HL-60 (cell line): ENCODE data around the gene TNXB.

Experiments used
- DNase-seq, 2 experiments: peaks; one replicate each; pipeline ENCODE4 v3.0.0-alpha.2; 2010 to 2020; ENCODE audit warnings: low read depth in 1 of 2, low spot score in 1 of 2
- H3K27ac ChIP-seq: fragments of 250-450 bp; sonication (Bioruptor Pico); replicated peaks from 2 replicates; pipeline ENCODE4 v1.5.1; 2020; ENCODE audit warnings: mild to moderate bottlenecking, moderate library complexity
- H3K27me3 ChIP-seq: fragments of 250-450 bp; sonication (Bioruptor Pico); 2 replicates; pipeline ENCODE4 v1.5.1; 2021; ENCODE audit warnings: mild to moderate bottlenecking, moderate library complexity; ENCODE audit not compliant: insufficient read depth, poor library complexity, severe bottlenecking
- H3K4me3 ChIP-seq: replicated peaks from 2 replicates; pipeline ENCODE4 v1.5.1; 2011; ENCODE audit warnings: mild to moderate bottlenecking, control low read depth, low read length; ENCODE audit not compliant: insufficient read depth
- GABPA ChIP-seq: IDR thresholded peaks from 2 replicates; pipeline ENCODE4 v1.6.1; 2012; ENCODE audit warnings: low read depth
- POLR2AphosphoS5 ChIP-seq: IDR thresholded peaks from 2 replicates; pipeline ENCODE4 v1.6.1; 2012; ENCODE audit warnings: low read depth
- REST ChIP-seq: IDR thresholded peaks from 2 replicates; pipeline ENCODE4 v1.6.1; 2012; ENCODE audit warnings: low read depth; ENCODE audit not compliant: insufficient replicate concordance
- SPI1 ChIP-seq: IDR thresholded peaks from 2 replicates; pipeline ENCODE4 v1.6.1; 2012; ENCODE audit warnings: low read depth, mild to moderate bottlenecking, borderline replicate concordance
- TF ChIP-seq, protein P1 (sequence below): IDR thresholded peaks from one replicate; pipeline ENCODE4 v1.5.1; 2011; ENCODE audit warnings: low read length, control low read depth, inconsistent platforms; ENCODE audit not compliant: insufficient read depth

Gene TNXB

DNA sequence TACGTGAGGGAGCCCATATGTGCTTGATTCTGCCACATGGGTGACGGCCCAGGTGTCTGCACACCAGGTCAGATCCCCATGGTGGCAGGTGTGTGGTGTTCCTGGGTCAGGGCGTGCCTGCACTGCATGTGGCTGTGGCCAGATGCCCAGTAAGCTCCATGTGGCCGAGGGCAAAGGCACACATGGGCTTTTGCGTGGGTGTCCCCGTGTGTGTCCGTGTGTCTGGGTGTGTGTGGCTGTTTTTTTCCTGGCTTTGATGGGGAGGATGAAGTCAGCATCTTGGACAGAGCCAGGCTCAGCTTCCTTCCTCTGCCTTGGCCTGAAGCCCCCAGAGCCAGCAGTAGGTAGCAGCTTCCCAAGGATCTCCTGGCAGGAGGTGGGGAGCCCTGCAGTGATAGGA, 1.5 kb upstream of the TNXB start:
- Histone ChIP-seq H3K27me3 (peaks cover 11% of the 10 kb centered on the region), H3K4me3 (no peak overlapping the region), H3K27ac (no peak overlapping the region)
- DNase-seq: no peak
- TF ChIP-seq, protein P1, sequence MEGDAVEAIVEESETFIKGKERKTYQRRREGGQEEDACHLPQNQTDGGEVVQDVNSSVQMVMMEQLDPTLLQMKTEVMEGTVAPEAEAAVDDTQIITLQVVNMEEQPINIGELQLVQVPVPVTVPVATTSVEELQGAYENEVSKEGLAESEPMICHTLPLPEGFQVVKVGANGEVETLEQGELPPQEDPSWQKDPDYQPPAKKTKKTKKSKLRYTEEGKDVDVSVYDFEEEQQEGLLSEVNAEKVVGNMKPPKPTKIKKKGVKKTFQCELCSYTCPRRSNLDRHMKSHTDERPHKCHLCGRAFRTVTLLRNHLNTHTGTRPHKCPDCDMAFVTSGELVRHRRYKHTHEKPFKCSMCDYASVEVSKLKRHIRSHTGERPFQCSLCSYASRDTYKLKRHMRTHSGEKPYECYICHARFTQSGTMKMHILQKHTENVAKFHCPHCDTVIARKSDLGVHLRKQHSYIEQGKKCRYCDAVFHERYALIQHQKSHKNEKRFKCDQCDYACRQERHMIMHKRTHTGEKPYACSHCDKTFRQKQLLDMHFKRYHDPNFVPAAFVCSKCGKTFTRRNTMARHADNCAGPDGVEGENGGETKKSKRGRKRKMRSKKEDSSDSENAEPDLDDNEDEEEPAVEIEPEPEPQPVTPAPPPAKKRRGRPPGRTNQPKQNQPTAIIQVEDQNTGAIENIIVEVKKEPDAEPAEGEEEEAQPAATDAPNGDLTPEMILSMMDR: no peak
- peak; percentile 12; the same call in 1 of the 2 replicates for TF ChIP-seq POLR2AphosphoS5
- no peak for TF ChIP-seq REST

DNA sequence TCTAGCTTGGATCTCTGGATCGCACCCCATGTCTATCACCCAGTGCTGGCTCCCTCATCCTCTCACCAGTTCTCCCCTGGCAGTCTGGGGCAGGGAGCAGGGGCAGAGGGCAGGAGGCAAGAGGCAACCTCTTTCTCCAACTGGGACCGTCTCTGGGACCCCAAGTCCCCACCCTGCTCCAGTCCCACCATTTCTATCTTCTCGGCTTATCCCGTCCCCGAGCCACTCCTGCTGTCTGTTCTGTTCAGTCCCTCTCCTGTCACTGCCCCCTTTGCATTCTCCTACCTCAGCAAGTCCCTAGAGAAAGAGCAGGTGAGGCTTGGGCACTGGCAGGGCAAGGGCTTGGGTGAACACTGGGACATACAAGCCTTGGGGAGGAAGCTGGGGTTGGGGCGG, 625 bp upstream of the TNXB start:
- peaks cover 11% of the 10 kb centered on the region for H3K27me3 ChIP-seq
- no peak overlapping the region for H3K4me3 ChIP-seq
- no peak overlapping the region for H3K27ac ChIP-seq
- DNase-seq: no peak
- TF ChIP-seq GABPA: no peak
- TF ChIP-seq, protein P1: no peak
- TF ChIP-seq SPI1: no peak
- no peak for TF ChIP-seq REST
- 0 out of 2 replicates have a peak, but pooled peaks have one; percentile 17 for TF ChIP-seq POLR2AphosphoS5

GRCh38 chr6:32108727-32109113, 418 bp downstream of the TNXB start:
- no peak for DNase-seq
- TF ChIP-seq, protein P1: no peak
- no peak for TF ChIP-seq POLR2AphosphoS5
- TF ChIP-seq SPI1: no peak
- no peak for TF ChIP-seq REST
- no peak for TF ChIP-seq GABPA
- H3K4me3 ChIP-seq: no peak overlapping the region
- H3K27ac ChIP-seq: no peak overlapping the region
- peaks cover 11% of the 10 kb centered on the region for H3K27me3 ChIP-seq
